Measurements from ENCODE around the gene CMTR1.

Gene CMTR1

DNA sequence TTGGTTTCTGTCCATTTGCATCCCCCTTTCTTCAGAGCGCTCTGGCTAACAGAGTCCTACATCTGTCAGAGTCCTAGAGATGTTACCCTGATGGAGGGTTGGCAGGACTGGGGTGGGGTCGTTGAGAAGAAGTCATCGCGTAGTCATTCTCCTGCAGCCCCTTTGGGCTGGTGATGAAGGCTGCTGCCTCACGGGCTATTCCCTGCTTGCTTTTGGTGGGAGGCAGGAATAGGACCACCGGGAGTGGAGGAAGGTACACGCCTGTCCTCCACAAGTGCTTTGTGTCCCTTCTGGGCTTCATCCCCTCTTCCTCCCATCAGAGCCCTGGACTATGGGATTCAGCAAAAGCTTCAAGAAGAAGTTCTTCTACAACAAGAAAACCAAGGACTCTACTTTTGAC, 45.8 kb downstream of the CMTR1 start:
- no peak overlapping the region for H3K4me3 ChIP-seq (ENCODE audit: low read depth, low read length)
- POLR2A ChIA-PET: no interaction called here
- TF ChIP-seq TCF7L2 (IDR thresholded peaks at IDR 0.05; ENCODE audit: borderline replicate concordance, low read depth, low read length): no peak
- no peak for TF ChIP-seq YY2 (tag by site-specific recombination; IDR thresholded peaks at IDR 0.05)
- TF ChIP-seq GFI1B (tag by site-specific recombination; IDR thresholded peaks at IDR 0.05): no peak
- TF ChIP-seq ZNF514 (tag by site-specific recombination; IDR thresholded peaks at IDR 0.05): no peak
- TF ChIP-seq ZBTB20 (tag by site-specific recombination; IDR thresholded peaks at IDR 0.05): no peak
- H3K9me3 ChIP-seq (ENCODE audit: control insufficient read depth, insufficient read depth, low read depth, low read length): no peaks in the 10 kb centered on the region
- H3K36me3 ChIP-seq (ENCODE audit: control insufficient read depth in 2 of 2, insufficient read depth in 1 of 2, low read length in 2 of 2): peaks cover 8 to 98% of the 10 kb centered on the region in 2 experiments; a peak in 1 of 3 replicates
- H3K4me1 ChIP-seq (ENCODE audit: control insufficient read depth, insufficient read depth, low read length): no peaks in the 10 kb centered on the region
- CTCF ChIA-PET: interaction anchor here (0.6 to 1.6 kb wide), 2 partner anchors 59 to 93 kb away, joined by 3 to 4 read pairs; no protein-coding TSS in a partner anchor
- no peak overlapping the region for H3K27ac ChIP-seq (ENCODE audit: extremely low read depth, low read depth, low read length)

DNA sequence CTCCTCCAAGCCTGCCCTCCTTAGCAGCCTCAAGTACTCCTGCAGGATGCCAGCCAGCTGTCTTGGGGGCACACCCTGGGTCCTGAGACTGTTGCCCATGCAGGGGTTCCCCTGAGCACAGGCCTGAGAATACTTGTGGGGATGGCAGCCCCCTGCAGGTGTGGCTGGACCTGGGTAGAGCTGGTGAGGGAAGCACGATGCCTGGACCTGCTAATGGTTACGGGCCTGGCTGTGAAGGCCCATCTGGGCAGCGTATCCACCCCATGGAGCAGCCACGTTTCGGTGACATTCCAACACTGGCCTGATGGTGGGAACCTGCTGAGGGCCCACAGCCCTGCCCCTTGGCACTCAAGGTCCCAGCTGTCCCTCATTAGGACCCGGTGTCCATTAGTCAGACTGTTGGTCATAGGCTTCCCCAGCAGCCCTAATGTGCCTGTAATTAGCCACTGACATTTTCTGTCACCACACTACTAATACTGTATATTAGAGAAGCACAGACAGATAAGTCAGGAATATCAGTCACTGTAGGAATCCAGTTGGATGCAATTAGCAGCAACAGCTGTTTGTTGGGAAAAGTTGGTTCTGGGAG, 46.3 kb downstream of the CMTR1 start:
- POLR2A ChIA-PET: no interaction called here
- CTCF ChIA-PET: interaction anchor here (0.6 to 1.6 kb wide), 3 partner anchors 59 to 97 kb away, joined by 3 to 4 read pairs (median 3); no protein-coding TSS in a partner anchor

DNA sequence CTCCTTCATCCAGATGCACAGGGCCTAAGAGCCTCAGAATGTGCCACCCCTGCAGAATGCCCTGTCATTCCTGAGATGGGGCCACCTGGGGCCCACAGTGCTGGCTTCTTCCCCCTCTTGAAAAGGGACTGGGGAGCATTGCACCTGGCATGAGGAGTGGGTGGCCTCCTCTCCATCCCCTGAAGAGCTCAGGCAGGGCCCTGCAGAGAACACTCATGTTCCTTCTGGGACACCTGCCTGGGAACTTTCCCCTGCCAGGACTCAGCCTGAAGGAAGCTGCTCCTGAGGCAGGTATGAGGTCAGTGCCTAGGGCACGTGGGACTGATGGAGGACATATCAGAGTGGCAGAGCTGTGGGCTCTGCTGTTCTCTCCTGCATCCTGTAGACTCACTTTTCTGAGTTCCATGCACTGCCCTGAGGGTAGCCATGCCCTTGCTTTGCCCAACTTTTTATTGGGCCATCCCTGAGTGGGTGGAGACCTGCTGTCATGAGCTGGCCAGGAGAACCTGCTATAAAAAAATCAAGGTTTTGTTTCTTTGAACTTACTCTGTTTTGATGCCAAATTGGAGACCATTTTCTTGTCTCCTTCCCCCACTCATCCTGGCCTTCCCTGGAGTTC, 47.2 kb downstream of the CMTR1 start:
- POLR2A ChIA-PET: interaction anchor here (1.0 kb wide), 1 partner anchor 73 kb away, joined by 5 read pairs; no protein-coding TSS in a partner anchor
- H3K27ac ChIP-seq (ENCODE audit: extremely low read depth, low read depth, low read length): no peak overlapping the region
- TF ChIP-seq ZIC2 (tag by site-specific recombination; IDR thresholded peaks at IDR 0.05) (no peak), ZBTB17 (tag by site-specific recombination; IDR thresholded peaks at IDR 0.05) (peak; percentile 43; the same call in 1 of the 2 replicates)
- H3K4me3 ChIP-seq (ENCODE audit: low read depth, low read length): no peak overlapping the region
- H3K9me3 ChIP-seq (ENCODE audit: control insufficient read depth, insufficient read depth, low read depth, low read length): no peaks in the 10 kb centered on the region
- CTCF ChIA-PET: interaction anchor here (0.6 to 4.3 kb wide), 6 partner anchors 86 to 212 kb away, joined by 3 to 18 read pairs (median 6); no protein-coding TSS in a partner anchor
- no peaks in the 10 kb centered on the region; the same call in 1 of the 2 replicates for H3K4me1 ChIP-seq (ENCODE audit: control insufficient read depth, insufficient read depth, low read length)
- H3K36me3 ChIP-seq (ENCODE audit: control insufficient read depth in 2 of 2, insufficient read depth in 1 of 2, low read length in 2 of 2): peaks cover 4 to 87% of the 10 kb centered on the region in 2 experiments; a peak in 1 of 3 replicates

More for the DNA sequence above, 46.3 kb downstream of the CMTR1 start:
- Histone ChIP-seq H3K36me3 (ENCODE audit: control insufficient read depth in 2 of 2, insufficient read depth in 1 of 2, low read length in 2 of 2) (peaks cover 4 to 95% of the 10 kb centered on the region in 2 experiments; a peak in 1 of 3 replicates), H3K4me1 (ENCODE audit: control insufficient read depth, insufficient read depth, low read length) (no peaks in the 10 kb centered on the region), H3K27ac (ENCODE audit: extremely low read depth, low read depth, low read length) (no peak overlapping the region), H3K9me3 (ENCODE audit: control insufficient read depth, insufficient read depth, low read depth, low read length) (no peaks in the 10 kb centered on the region), H3K4me3 (ENCODE audit: low read depth, low read length) (no peak overlapping the region)
- TF ChIP-seq ZNF585B (tag by site-specific recombination; IDR thresholded peaks at IDR 0.05) (no peak), ZNF292 (tag by site-specific recombination; IDR thresholded peaks at IDR 0.05; ENCODE audit: borderline replicate concordance, low read depth) (no peak), HOXD13 (CRISPR knock-in tag; IDR thresholded peaks at IDR 0.05; ENCODE audit: borderline replicate concordance) (no peak), GLIS2 (tag by site-specific recombination; IDR thresholded peaks at IDR 0.05) (0 out of 2 replicates have a peak, but pooled peaks have one; percentile 20)
- TF ChIP-seq, protein P1, sequence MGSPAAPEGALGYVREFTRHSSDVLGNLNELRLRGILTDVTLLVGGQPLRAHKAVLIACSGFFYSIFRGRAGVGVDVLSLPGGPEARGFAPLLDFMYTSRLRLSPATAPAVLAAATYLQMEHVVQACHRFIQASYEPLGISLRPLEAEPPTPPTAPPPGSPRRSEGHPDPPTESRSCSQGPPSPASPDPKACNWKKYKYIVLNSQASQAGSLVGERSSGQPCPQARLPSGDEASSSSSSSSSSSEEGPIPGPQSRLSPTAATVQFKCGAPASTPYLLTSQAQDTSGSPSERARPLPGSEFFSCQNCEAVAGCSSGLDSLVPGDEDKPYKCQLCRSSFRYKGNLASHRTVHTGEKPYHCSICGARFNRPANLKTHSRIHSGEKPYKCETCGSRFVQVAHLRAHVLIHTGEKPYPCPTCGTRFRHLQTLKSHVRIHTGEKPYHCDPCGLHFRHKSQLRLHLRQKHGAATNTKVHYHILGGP (tag by site-specific recombination; IDR thresholded peaks at IDR 0.05): no peak
- TF ChIP-seq, protein P2, sequence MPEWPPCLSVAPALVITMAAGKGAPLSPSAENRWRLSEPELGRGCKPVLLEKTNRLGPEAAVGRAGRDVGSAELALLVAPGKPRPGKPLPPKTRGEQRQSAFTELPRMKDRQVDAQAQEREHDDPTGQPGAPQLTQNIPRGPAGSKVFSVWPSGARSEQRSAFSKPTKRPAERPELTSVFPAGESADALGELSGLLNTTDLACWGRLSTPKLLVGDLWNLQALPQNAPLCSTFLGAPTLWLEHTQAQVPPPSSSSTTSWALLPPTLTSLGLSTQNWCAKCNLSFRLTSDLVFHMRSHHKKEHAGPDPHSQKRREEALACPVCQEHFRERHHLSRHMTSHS (tag by site-specific recombination; IDR thresholded peaks at IDR 0.05): no peak

DNA sequence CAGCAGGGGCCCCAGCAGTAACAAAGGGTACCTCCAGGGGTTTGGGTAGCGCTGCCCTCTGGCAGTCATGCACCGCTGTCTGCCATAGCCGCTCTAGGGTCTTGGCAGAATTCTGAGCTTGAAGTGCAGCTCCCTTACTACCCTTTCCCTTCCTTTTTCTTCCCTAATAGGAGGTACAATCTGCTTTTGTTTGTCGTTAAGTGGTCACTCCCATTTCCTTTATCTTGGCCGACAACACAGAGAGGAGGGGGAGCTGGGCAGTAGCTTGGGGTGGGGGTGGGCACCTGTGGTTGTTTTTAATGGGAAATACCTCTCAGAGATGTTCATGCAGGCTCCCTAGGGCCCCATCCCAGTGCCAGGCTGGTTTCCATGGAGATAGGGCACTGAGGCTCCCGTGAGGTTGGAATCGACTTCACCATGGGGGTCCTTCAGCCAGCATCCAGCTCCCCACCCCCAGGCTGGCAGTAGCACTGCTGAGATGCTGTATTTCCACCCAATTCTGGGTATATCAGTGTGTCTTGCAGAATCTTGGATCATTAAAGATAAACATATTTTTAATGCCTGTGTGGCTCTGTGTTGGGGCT, 48.0 kb downstream of the CMTR1 start:
- peaks cover 4 to 79% of the 10 kb centered on the region in 2 experiments; a peak in 1 of 3 replicates for H3K36me3 ChIP-seq (ENCODE audit: control insufficient read depth in 2 of 2, insufficient read depth in 1 of 2, low read length in 2 of 2)
- H3K4me3 ChIP-seq (ENCODE audit: low read depth, low read length): no peak overlapping the region
- ChIA-PET CTCF (interaction anchor here (0.6 to 4.3 kb wide), 10 partner anchors 9 to 715 kb away, joined by 3 to 18 read pairs (median 4); partner anchors contain the start of gene CCDC167), POLR2A (interaction anchor here (1.0 kb wide), 1 partner anchor 72 kb away, joined by 5 read pairs; no protein-coding TSS in a partner anchor)
- no peak overlapping the region for H3K27ac ChIP-seq (ENCODE audit: extremely low read depth, low read depth, low read length)
- H3K4me1 ChIP-seq (ENCODE audit: control insufficient read depth, insufficient read depth, low read length): no peaks in the 10 kb centered on the region; the same call in 1 of the 2 replicates
- H3K9me3 ChIP-seq (ENCODE audit: control insufficient read depth, insufficient read depth, low read depth, low read length): no peaks in the 10 kb centered on the region
- no peak for TF ChIP-seq ZNF660 (tag by site-specific recombination; IDR thresholded peaks at IDR 0.05)
- TF ChIP-seq FEZF1 (tag by site-specific recombination; IDR thresholded peaks at IDR 0.05): no peak
- TF ChIP-seq ZNF138 (tag by site-specific recombination; IDR thresholded peaks at IDR 0.05; ENCODE audit: borderline replicate concordance): no peak
- TF ChIP-seq ZNF239 (tag by site-specific recombination; IDR thresholded peaks at IDR 0.05): no peak
- no peak for TF ChIP-seq YY2 (tag by site-specific recombination; IDR thresholded peaks at IDR 0.05)
- TF ChIP-seq ZNF266 (tag by site-specific recombination; IDR thresholded peaks at IDR 0.05; ENCODE audit: low read depth): no peak
- no peak for TF ChIP-seq OSR2 (tag by site-specific recombination; IDR thresholded peaks at IDR 0.05)
- no peak for TF ChIP-seq ZNF426 (tag by site-specific recombination; IDR thresholded peaks at IDR 0.05)
- TF ChIP-seq, protein P3, sequence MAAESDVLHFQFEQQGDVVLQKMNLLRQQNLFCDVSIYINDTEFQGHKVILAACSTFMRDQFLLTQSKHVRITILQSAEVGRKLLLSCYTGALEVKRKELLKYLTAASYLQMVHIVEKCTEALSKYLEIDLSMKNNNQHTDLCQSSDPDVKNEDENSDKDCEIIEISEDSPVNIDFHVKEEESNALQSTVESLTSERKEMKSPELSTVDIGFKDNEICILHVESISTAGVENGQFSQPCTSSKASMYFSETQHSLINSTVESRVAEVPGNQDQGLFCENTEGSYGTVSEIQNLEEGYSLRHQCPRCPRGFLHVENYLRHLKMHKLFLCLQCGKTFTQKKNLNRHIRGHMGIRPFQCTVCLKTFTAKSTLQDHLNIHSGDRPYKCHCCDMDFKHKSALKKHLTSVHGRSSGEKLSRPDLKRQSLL (tag by site-specific recombination; IDR thresholded peaks at IDR 0.05): no peak
